Fibroblast of skin of left quadriceps (primary cell): ENCODE measurements around the gene REC8.

Experiments
- DNase-seq, 2 experiments: peaks; one replicate each; pipeline ENCODE4 v3.0.0-alpha.2; 2013; ENCODE audit warnings: low read depth in 2 of 2

The REC8 gene

GRCh38 chr14:24159777-24160498, 11.9 kb upstream of the REC8 start:
- DNase-seq, result no peak

- DNase-seq, result no peak
These were observed 11.4 kb upstream of the REC8 start for GRCh38 chr14:24160499-24160849.

GRCh38 chr14:24160850-24161804, 10.8 kb upstream of the REC8 start, which contains the start of gene IRF9:
Gene IRF9, plus strand, starts transcription at chr14:24161265. Its CDS starts 880 bp downstream, at chr14:24162145.
- peak; percentile 84 to 87 for DNase-seq

GRCh38 chr14:24162093-24162492, 9.8 kb upstream of the REC8 start:
- no peak for DNase-seq

GRCh38 chr14:24164518-24164991, 7.3 kb upstream of the REC8 start:
- DNase-seq, result no peak

GRCh38 chr14:24165785-24166184, 6.1 kb upstream of the REC8 start:
- no peak for DNase-seq

GRCh38 chr14:24167469-24168114, 4.3 kb upstream of the REC8 start:
- no peak for DNase-seq

- DNase-seq, result no peak
These were observed 481 bp downstream of the REC8 start for GRCh38 chr14:24172261-24172860.

GRCh38 chr14:24172871-24173281, 996 bp downstream of the REC8 start:
- no peak for DNase-seq

- DNase-seq, result no peak
These were observed 4.7 kb downstream of the REC8 start for GRCh38 chr14:24176599-24176998.

- no peak for DNase-seq
These were observed 5.4 kb downstream of the REC8 start for GRCh38 chr14:24177041-24177825.

GRCh38 chr14:24177891-24178290, 6.0 kb downstream of the REC8 start:
- no peak for DNase-seq

GRCh38 chr14:24178399-24179178, 6.7 kb downstream of the REC8 start:
- no peak for DNase-seq

GRCh38 chr14:24179294-24179960, 7.5 kb downstream of the REC8 start:
- no peak for DNase-seq

- DNase-seq, result peak in 1 of 2 experiments; percentile 20
These were observed 8.3 kb downstream of the REC8 start for GRCh38 chr14:24179961-24180796.

GRCh38 chr14:24181371-24182077, 9.6 kb downstream of the REC8 start:
- no peak for DNase-seq

- DNase-seq, result no peak
These were observed 10.4 kb downstream of the REC8 start for GRCh38 chr14:24182110-24182882.
